Osteoblast (primary cell): Measurements from ENCODE around the gene TM2D3. TPM values are rescaled to one million over a fixed set of nuclear protein-coding genes. Genes with fewer than 3 reads are reported as not detected.

ENCODE experiments used
- DNase-seq: peaks from one replicate; pipeline ENCODE4 v3.0.0; 2011; ENCODE audit warnings: low spot score, mixed read lengths; ENCODE audit not compliant: insufficient read length; ENCODE audit errors: missing footprints
- H2AFZ ChIP-seq: 2 replicates; pipeline ENCODE4 v1.6.0; 2011; ENCODE audit warnings: mild to moderate bottlenecking, low read length
- H3K27ac ChIP-seq: 2 replicates; pipeline ENCODE4 v1.5.1; 2011; ENCODE audit warnings: mild to moderate bottlenecking, low read depth, low read length, moderate library complexity
- H3K27me3 ChIP-seq: 2 replicates; pipeline ENCODE4 v1.6.0; 2012; ENCODE audit warnings: mild to moderate bottlenecking, control low read depth, inconsistent platforms, low read length, moderate library complexity; ENCODE audit not compliant: insufficient read depth
- H3K36me3 ChIP-seq: 2 replicates; pipeline ENCODE4 v1.5.1; 2011; ENCODE audit warnings: mild to moderate bottlenecking, low read length, control low read depth, moderate library complexity; ENCODE audit not compliant: insufficient read depth
- H3K4me1 ChIP-seq: 2 replicates; pipeline ENCODE4 v1.5.1; 2011; ENCODE audit warnings: mild to moderate bottlenecking, low read length, control low read depth, moderate library complexity; ENCODE audit not compliant: insufficient read depth
- H3K4me2 ChIP-seq: 2 replicates; pipeline ENCODE4 v1.6.0; 2011; ENCODE audit warnings: mild to moderate bottlenecking, low read length; ENCODE audit not compliant: insufficient read depth
- H3K4me3 ChIP-seq: fragments of 200-600 bp; sonication (generic); 3 replicates; pipeline ENCODE4 v1.5.1; 2012; ENCODE audit warnings: mild to moderate bottlenecking, low read length, inconsistent platforms; ENCODE audit not compliant: insufficient read depth
- H3K79me2 ChIP-seq: 2 replicates; pipeline ENCODE4 v1.6.0; 2012; ENCODE audit warnings: mild to moderate bottlenecking, low read length, control low read depth, inconsistent platforms; ENCODE audit not compliant: insufficient read depth
- H3K9me3 ChIP-seq: 2 replicates; pipeline ENCODE4 v1.5.1; 2011; ENCODE audit warnings: low read depth, low read length, control low read depth
- H4K20me1 ChIP-seq: 2 replicates; pipeline ENCODE4 v1.6.0; 2012; ENCODE audit warnings: mild to moderate bottlenecking, low read length, control low read depth; ENCODE audit not compliant: insufficient read depth
- small RNA-seq: library from RNA; depleted of rRNA; stranded (forward); fragments of <200 nt; gene quantifications from one replicate; pipeline ENCODE3, GENCODE V24; 2012
- total RNA-seq: library from RNA; depleted of rRNA; stranded (reverse); fragments of >200 nt; gene quantifications from 2 replicates; pipeline ENCODE4 v1.2.3, GENCODE V29; 2012
- TF ChIP-seq, protein P1 (sequence below): IDR thresholded peaks from 2 replicates; pipeline ENCODE4 v1.5.1; 2011; ENCODE audit warnings: mild to moderate bottlenecking, low read depth, low read length, moderate library complexity; ENCODE audit errors: extremely low read depth

TM2D3 gene
- total RNA-seq, 1 donor: 32.6 TPM

GRCh38 chr15:101599091-101599490 lies 53.1 kb downstream of the TM2D3 start:
- H3K27ac ChIP-seq: no peak overlapping the region
- no peak overlapping the region for H2AFZ ChIP-seq
- no peaks in the 10 kb centered on the region for H3K9me3 ChIP-seq
- no peaks in the 10 kb centered on the region for H3K4me1 ChIP-seq
- no peak for DNase-seq
- no peaks in the 10 kb centered on the region for H3K27me3 ChIP-seq
- no peak overlapping the region for H3K4me2 ChIP-seq
- no peaks in the 10 kb centered on the region for H3K79me2 ChIP-seq
- TF ChIP-seq, protein P1, sequence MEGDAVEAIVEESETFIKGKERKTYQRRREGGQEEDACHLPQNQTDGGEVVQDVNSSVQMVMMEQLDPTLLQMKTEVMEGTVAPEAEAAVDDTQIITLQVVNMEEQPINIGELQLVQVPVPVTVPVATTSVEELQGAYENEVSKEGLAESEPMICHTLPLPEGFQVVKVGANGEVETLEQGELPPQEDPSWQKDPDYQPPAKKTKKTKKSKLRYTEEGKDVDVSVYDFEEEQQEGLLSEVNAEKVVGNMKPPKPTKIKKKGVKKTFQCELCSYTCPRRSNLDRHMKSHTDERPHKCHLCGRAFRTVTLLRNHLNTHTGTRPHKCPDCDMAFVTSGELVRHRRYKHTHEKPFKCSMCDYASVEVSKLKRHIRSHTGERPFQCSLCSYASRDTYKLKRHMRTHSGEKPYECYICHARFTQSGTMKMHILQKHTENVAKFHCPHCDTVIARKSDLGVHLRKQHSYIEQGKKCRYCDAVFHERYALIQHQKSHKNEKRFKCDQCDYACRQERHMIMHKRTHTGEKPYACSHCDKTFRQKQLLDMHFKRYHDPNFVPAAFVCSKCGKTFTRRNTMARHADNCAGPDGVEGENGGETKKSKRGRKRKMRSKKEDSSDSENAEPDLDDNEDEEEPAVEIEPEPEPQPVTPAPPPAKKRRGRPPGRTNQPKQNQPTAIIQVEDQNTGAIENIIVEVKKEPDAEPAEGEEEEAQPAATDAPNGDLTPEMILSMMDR: no peak
- no peak overlapping the region for H3K4me3 ChIP-seq
- no peaks in the 10 kb centered on the region for H4K20me1 ChIP-seq
- no peaks in the 10 kb centered on the region for H3K36me3 ChIP-seq

- DNase-seq: no peak
- Histone ChIP-seq H3K79me2 (no peaks in the 10 kb centered on the region), H4K20me1 (no peaks in the 10 kb centered on the region), H3K27me3 (no peaks in the 10 kb centered on the region), H3K9me3 (no peaks in the 10 kb centered on the region), H3K4me2 (no peak overlapping the region), H3K4me3 (no peak overlapping the region), H3K4me1 (no peaks in the 10 kb centered on the region), H3K27ac (no peak overlapping the region), H2AFZ (no peak overlapping the region), H3K36me3 (no peaks in the 10 kb centered on the region)
- TF ChIP-seq, protein P1: no peak
Observed at GRCh38 chr15:101597360-101597928, 54.7 kb downstream of the TM2D3 start.

DNA sequence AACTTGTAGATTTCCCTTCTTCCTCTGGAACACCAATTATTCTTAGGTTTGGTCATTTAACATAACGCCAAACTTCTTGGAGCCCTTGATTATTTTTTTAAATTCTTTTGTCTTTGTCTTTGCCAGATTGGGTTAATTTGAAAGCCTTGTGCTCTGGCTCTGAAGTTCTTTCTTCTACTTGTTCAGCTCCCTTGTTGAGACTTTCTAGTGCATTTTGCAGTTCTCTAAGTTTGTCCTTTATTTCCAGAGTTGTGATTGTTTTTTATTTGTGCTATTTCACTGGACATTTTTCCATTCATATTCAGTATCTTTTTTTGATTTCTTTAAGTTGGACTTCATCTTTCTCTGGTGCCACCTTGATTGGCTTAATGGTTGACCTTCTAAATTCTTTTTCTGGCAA lies 55.5 kb downstream of the TM2D3 start:
- no peaks in the 10 kb centered on the region for H3K4me1 ChIP-seq
- H3K9me3 ChIP-seq: no peaks in the 10 kb centered on the region
- no peak overlapping the region for H3K4me3 ChIP-seq
- no peak overlapping the region for H3K4me2 ChIP-seq
- DNase-seq: no peak
- TF ChIP-seq, protein P1: no peak
- no peaks in the 10 kb centered on the region for H3K27me3 ChIP-seq
- H2AFZ ChIP-seq: no peak overlapping the region
- H3K27ac ChIP-seq: no peak overlapping the region
- H3K79me2 ChIP-seq: no peaks in the 10 kb centered on the region
- no peaks in the 10 kb centered on the region for H3K36me3 ChIP-seq
- no peaks in the 10 kb centered on the region for H4K20me1 ChIP-seq

Small RNA genes within 50 kb of the gene (small RNA-seq; reads per million reads assigned to genes)
- not detected for gene RNU6-807P

Other genes with a start within 250 kb of the TM2D3 start
- gene PCSK6, start 162.7 kb downstream of the TM2D3 start, total RNA-seq: 0.29 and 0.72 TPM in 2 replicates
- gene TARS3, start 72.1 kb upstream of the TM2D3 start, total RNA-seq: 8.7 and 15.0 TPM in 2 replicates
- not detected in 2 replicates for gene OR4F6, start 151.1 kb upstream of the TM2D3 start, total RNA-seq
- under 0.01 TPM in 1 of 2 replicates, not detected in the other for gene OR4F15, start 159.8 kb upstream of the TM2D3 start, total RNA-seq